Testis (tissue), 2 donors: ENCODE data around the gene ASIC4.

Experiments used
- CTCF ChIP-seq, 3 experiments: fragments of 450-650 bp in 2 of 3; fragments of 200-600 bp in 1 of 3; sonication (generic) in 1 of 3; IDR thresholded peaks; one replicate each; pipeline ENCODE4 v1.5.1; 2016 to 2019; ENCODE audit warnings: antibody characterized with exemption in 3 of 3, mild to moderate bottlenecking in 2 of 3, moderate library complexity in 1 of 3
- POLR2A ChIP-seq: fragments of 450-650 bp; IDR thresholded peaks from one replicate; pipeline ENCODE4 v1.6.1; 2017; ENCODE audit warnings: antibody characterized with exemption, mild to moderate bottlenecking, moderate library complexity

- TF ChIP-seq POLR2A (no peak), CTCF (IDR thresholded peaks at IDR 0.05) (no peak)
Observed at GRCh38 chr2:219524817-219525216, 10.5 kb downstream of the ASIC4 start.
